ENCODE results near the gene C2CD2L.
"Not testable (repeated sequence)": the region's sequence is repeated elsewhere in the genome, so short reads cannot be mapped to it uniquely, and the experiment has no call there.

Gene C2CD2L

GRCh38 chr11:119106564-119107537 is at the start of gene C2CD2L:
C2CD2L (plus strand) TSS chr11:119107344; CDS start chr11:119107742, 398 bp downstream.
- DNase-seq, result peak; percentile 95

- not testable (repeated sequence) for DNase-seq
Measured at GRCh38 chr11:119059128-119059527, 48.0 kb upstream of the C2CD2L start.

GRCh38 chr11:119061256-119061655 is 45.9 kb upstream of the C2CD2L start:
- DNase-seq, result no peak

GRCh38 chr11:119062779-119063178 is 44.4 kb upstream of the C2CD2L start:
- no peak for DNase-seq

- DNase-seq, result peak; percentile 59
Measured at GRCh38 chr11:119065369-119065768, 41.8 kb upstream of the C2CD2L start.

GRCh38 chr11:119067371-119068222 is 39.5 kb upstream of the C2CD2L start, which contains the start of gene VPS11:
VPS11 (plus strand) TSS chr11:119067818; CDS start chr11:119067824, 6 bp downstream.
- DNase-seq, result peak; percentile 99

GRCh38 chr11:119077839-119078238 is 29.3 kb upstream of the C2CD2L start:
- no peak for DNase-seq

- DNase-seq, result no peak
Measured at GRCh38 chr11:119078675-119079420, 28.3 kb upstream of the C2CD2L start.

GRCh38 chr11:119081682-119082260 is 25.4 kb upstream of the C2CD2L start:
- no peak for DNase-seq

GRCh38 chr11:119084663-119085436 is 22.3 kb upstream of the C2CD2L start, which contains the start of gene HMBS:
HMBS (plus strand) TSS chr11:119084881; CDS start chr11:119085034, 153 bp downstream.
- peak; percentile 91 for DNase-seq

- no peak for DNase-seq
Measured at GRCh38 chr11:119085437-119085847, 21.7 kb upstream of the C2CD2L start.

GRCh38 chr11:119087123-119087522 is 20.0 kb upstream of the C2CD2L start:
- no peak for DNase-seq

GRCh38 chr11:119087747-119088241 is 19.4 kb upstream of the C2CD2L start:
- DNase-seq, result no peak

- no peak for DNase-seq
Measured at GRCh38 chr11:119088406-119088805, 18.7 kb upstream of the C2CD2L start.

- no peak for DNase-seq
Measured at GRCh38 chr11:119089319-119089718, 17.8 kb upstream of the C2CD2L start.

GRCh38 chr11:119091178-119091577 is 16.0 kb upstream of the C2CD2L start:
- DNase-seq, result no peak

GRCh38 chr11:119091966-119092879 is 14.9 kb upstream of the C2CD2L start:
- no peak for DNase-seq

- no peak for DNase-seq
Measured at GRCh38 chr11:119092880-119093842, 14.0 kb upstream of the C2CD2L start.

Measured in CD4-positive, alpha-beta T cell treated with Interleukin-17A for 4 hours (primary cell).